HT1080 (cell line): ENCODE results near the gene PSMD2. TPM values are rescaled to one million over a fixed set of nuclear protein-coding genes. Genes with fewer than 3 reads are reported as not detected.
A peak's percentile ranks its signal among the peaks of the same experiment; 100 is the strongest.
"Not testable (repeated sequence)": the region's sequence is repeated elsewhere in the genome, so short reads cannot be mapped to it uniquely, and the experiment has no call there.

ENCODE experiments used
- DNase-seq: peaks from one replicate; pipeline ENCODE4 v3.0.0-alpha.2; 2015; ENCODE audit warnings: low read depth
- polyA plus RNA-seq, 2 experiments: library from polyadenylated mRNA; depleted of rRNA; stranded (reverse); fragments of >200 nt; gene quantifications; 2 replicates each; pipeline ENCODE4 v1.2.3, GENCODE V29; 2015
- total RNA-seq: library from RNA; depleted of rRNA; stranded (reverse); fragments of >200 nt; shearing (Covaris generic); gene quantifications from 2 replicates; pipeline ENCODE4 v1.2.3, GENCODE V29; 2014; rRNA removed

PSMD2 gene
- total RNA-seq = 1,567 and 1,674 TPM in 2 replicates
- polyA plus RNA-seq (2015; cell fraction: cytosol; rRNA removed) = 866 and 1,014 TPM in 2 replicates
- 1,098 and 1,261 TPM in 2 replicates for polyA plus RNA-seq (2015; cell fraction: nucleus; rRNA removed)

- DNase-seq = peak; percentile 92
Measured at GRCh38 chr3:184298759-184299487, at the start of gene PSMD2. PSMD2 (plus strand) TSS chr3:184299241; CDS start chr3:184299267, 26 bp downstream.

GRCh38 chr3:184249412-184250166 is 49.5 kb upstream of the PSMD2 start, which contains the start of gene EEF1AKMT4:
EEF1AKMT4 (plus strand) TSS chr3:184249672; CDS start chr3:184249695, 23 bp downstream.
- peak; percentile 99 for DNase-seq

- peak; percentile 92 for DNase-seq
Measured at GRCh38 chr3:184250167-184250828, 48.7 kb upstream of the PSMD2 start.

GRCh38 chr3:184255291-184256039 is 43.6 kb upstream of the PSMD2 start:
- peak; percentile 60 for DNase-seq

GRCh38 chr3:184257083-184257915 is 41.7 kb upstream of the PSMD2 start:
- DNase-seq = no peak

- DNase-seq = no peak
Measured at GRCh38 chr3:184258926-184259325, 40.1 kb upstream of the PSMD2 start.

- no peak for DNase-seq
Measured at GRCh38 chr3:184259396-184259877, 39.6 kb upstream of the PSMD2 start.

GRCh38 chr3:184259878-184260723 is 38.9 kb upstream of the PSMD2 start:
- DNase-seq = no peak

GRCh38 chr3:184260724-184261269 is 38.2 kb upstream of the PSMD2 start:
- no peak for DNase-seq

GRCh38 chr3:184261270-184261853 is 37.7 kb upstream of the PSMD2 start, which contains the start of gene CAMK2N2:
CAMK2N2 (minus strand) TSS chr3:184261553; CDS start chr3:184261285, 268 bp downstream.
- DNase-seq = peak; percentile 83

- peak; percentile 73 for DNase-seq
Measured at GRCh38 chr3:184261854-184262763, 36.9 kb upstream of the PSMD2 start.

- DNase-seq = no peak
Measured at GRCh38 chr3:184262764-184263179, 36.3 kb upstream of the PSMD2 start.

- DNase-seq = not testable (repeated sequence)
Measured at GRCh38 chr3:184267249-184267648, 31.8 kb upstream of the PSMD2 start.

GRCh38 chr3:184272269-184272668 is 26.8 kb upstream of the PSMD2 start:
- DNase-seq = no peak

- no peak for DNase-seq
Measured at GRCh38 chr3:184275381-184275701, 23.7 kb upstream of the PSMD2 start.

GRCh38 chr3:184275961-184276910 is 22.8 kb upstream of the PSMD2 start, which contains the start of gene ECE2:
ECE2 (plus strand) TSS chr3:184276022; CDS start chr3:184276154, 132 bp downstream.
- no peak for DNase-seq
